ENCODE results near the gene EDARADD.
"Not testable (repeated sequence)": the region's sequence is repeated elsewhere in the genome, so short reads cannot be mapped to it uniquely, and the experiment has no call there.

Gene EDARADD

DNA sequence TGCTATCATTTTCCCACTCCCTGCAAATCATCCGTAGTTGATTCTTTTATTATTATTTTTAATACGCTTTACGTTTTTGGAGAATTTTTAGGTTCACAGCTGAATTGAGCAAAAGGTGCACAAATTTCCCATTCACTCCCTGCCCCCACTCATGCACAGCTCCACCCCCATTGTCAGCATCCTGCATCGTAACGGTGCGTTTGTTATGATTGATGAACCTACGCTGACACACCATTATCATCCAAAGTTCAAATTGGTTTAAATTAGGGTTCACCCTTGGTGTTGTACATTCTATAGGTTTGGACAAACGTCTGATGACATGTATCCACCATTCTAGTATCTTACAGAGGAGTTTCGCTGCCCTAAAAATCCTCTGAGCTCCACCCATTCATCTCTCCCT, 44.5 kb downstream of the EDARADD start:
- no peak for DNase-seq (ENCODE audit: low spot score)

DNA sequence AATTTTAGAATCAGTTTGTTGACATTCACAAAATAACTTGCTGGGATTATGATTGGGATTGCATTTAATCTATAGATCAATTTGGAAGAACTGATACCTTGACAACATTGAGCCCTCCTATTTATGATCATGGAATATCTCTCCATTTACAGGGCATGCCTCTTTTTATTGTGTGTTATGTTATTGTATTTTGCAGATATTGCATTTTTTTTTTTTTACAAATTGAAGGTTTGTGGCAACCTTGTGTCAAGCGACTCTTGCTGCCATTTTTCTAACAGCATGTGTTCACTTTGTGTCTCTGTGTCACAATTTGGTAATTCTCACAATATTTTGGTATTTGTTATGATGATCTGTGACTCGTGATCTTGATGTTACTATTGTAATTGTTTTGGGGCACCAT, 46.3 kb downstream of the EDARADD start:
- no peak for DNase-seq (ENCODE audit: low spot score)

DNA sequence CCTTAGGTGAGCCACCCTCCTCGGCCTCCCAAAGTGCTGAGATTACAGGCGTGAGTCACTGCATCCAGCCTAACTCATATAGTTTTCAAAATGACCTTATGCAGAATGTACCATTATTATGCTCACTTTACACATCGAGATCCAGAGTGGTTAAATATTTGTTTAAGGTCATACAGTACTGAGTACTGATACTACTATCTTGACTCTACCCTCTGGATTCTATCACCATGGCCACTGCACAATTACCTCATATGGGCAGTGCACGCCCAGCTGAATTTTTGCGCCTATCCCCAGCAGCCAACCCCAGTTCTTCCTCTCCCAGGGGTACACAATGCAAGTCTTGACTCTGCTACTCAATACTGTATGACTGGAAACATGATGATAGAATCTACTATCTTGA, 56.7 kb downstream of the EDARADD start:
- no peak for DNase-seq (ENCODE audit: low spot score)

DNA sequence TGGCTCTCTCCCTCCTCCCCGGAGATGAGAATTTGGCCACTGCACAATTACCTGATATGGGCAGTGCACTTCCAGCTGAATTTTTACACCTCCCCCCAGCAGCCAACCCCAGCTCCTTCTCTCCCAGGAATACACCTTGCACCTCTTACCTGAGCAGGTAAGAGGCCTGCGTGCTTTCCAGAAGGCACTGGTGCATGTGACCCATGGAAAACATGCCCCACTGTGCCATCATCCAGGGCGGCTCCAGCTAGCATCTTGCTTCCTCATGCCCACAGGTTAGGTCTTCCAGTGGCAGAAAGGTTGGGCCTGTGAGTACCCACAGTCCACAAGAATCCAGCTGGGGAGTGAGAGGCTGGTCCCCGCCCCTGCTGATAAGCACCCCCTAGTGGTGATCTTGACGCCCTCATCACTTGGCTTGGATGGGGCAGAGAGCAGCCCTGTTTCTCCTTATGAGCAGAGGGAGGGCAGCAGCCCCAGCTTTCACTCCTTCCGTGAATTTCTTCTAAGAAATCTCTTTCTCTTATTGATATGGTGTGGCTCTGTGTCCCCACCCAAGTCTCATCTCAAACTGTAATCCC, 57.8 kb downstream of the EDARADD start:
- peak; percentile 35 for DNase-seq (ENCODE audit: low spot score)

DNA sequence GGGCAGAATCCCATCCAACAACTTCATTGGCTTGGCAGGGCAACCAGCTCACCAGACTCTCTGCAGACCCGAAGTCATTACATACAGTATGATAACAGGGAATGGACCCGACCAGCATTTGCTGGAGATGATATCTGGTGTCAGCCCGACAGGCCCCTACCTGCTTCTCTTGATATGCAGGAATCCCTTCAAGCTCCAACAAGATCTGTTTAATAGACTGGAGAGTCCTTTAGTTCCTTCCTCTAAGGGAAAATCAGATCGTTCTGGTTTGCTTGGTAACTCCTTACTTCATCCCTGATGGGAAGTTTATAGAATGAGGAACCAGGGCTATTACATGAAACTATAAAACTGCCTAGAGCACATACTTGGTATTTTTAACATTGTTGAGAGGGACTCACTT, 61.2 kb downstream of the EDARADD start:
- DNase-seq (ENCODE audit: low spot score), result no peak

DNA sequence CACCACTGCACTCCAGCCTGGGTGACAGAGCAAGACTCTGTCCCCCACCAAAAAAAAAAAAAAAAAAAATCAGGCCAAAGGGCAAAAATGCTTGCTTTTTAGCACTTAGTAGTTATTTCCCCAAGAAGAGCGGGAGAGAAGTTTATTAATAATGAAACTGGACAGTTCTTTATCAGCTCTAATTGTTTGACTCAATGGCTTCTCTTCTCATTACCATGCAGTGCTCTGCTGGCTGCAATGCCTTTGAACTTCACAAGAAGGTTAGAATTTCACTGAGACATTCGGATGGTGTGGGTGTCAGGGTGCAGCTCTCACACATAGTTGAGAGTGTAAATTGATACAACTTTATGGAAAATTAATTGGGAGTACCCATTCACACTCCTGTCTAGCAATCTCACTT, 63.7 kb downstream of the EDARADD start:
- DNase-seq (ENCODE audit: low spot score), result no peak

DNA sequence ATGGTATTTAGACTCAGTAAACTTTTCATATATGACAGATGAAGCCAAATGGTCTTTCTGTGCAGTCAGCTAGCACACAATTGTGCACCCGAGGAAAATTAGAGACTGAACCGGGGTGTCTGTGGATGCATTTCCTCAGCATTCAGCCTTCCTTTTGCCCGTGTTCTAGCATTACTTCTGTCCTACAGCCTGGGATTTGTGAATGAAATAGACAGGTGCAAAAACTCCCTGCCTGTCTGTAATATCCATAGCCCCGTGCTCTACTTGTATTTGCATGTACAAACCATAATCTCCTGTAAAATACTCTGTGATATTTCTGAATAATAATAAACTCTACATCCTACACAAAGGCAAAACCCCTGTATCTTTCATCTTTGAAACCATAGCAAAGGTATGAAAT, 64.9 kb downstream of the EDARADD start:
- no peak for DNase-seq (ENCODE audit: low spot score)

DNA sequence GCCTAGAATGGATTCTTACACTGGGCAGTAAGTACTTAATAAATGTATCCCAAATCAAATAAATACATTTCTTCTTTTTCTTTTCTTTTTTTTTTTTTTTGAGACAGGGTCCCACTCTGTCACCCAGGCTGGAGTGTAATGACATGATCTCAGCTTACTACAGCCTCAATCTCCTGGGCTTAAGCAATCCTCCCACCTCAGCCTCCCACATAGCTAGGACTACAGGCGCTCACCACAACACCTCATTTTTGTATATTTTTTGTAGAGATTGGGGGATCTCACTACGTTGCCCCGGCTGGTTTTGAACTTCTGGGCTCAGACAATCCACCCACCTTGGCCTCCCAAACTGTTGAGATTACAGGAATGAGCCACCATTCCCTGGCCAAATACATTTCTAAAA, 66.0 kb downstream of the EDARADD start:
- no peak for DNase-seq (ENCODE audit: low spot score)

DNA sequence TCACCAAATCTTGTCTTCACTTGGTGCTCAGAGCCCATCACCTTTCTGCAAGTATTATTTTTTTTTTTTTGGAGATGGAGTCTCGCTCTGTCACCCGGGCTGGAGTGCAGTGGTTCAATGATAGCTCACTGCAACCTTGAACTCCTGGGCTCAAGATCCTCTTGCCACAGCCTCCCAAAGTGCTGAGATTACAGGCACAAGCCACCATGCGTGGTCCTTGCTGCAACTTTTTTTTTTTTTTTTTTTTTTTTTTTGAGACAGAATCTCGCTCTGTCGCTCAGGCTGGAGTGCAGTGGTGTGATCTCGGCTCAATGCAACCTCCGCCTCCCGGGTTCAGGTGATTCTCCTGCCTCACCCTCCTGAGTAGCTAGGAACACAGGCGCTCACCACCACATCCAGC, 70.1 kb downstream of the EDARADD start:
- not testable (repeated sequence) for DNase-seq (ENCODE audit: low spot score)

DNA sequence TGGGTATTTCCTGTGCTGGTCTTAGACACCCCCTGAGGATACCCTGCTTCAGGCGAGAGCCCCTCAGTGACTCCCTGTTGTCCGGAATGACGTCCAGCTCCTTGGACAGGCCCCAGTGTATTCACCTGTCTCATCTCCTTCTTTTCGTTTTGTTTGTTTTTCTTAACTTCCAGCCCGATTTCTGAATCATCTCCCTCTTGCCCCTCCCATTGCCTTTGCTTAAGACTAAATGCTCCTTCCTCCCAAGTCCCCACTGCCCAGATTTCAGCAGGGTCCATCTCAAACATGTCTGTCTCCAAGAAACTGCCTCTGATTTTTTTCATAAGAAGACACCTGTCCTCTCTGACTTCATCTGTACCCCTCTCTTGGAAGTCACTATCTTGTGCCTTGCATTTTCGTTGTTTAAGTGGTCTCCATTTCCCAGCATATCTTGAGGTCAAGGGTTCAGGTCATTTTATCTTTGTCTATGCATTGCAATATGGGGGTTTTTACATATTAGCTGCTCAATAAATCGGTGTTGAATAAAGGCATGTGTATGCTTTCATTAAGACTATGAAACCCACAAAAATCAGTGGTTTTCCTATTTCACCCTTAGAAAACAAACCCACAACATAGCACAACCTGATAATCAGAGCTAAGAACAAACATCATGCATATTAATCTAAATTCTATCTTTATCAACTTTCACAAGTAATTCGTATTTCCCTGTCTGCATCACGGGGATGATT, 71.3 kb downstream of the EDARADD start:
- no peak for DNase-seq (ENCODE audit: low spot score)

DNA sequence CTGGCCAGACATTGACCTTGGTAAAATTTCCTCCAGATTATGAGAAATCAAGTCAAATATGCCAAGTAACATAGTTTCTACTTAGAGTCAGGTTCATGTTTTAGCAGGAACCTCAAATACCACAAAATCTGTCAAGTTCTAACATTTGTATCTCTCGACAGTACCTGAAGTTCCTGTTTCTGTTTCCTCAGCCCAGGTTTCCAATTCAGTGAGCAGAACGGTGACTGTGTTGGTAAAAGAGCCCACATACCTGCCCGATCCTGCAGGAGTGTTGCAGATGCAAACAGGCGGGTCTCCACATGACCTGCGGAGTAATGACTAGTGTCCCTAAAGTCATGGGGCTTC, 71.8 kb downstream of the EDARADD start:
- DNase-seq (ENCODE audit: low spot score), result no peak

DNA sequence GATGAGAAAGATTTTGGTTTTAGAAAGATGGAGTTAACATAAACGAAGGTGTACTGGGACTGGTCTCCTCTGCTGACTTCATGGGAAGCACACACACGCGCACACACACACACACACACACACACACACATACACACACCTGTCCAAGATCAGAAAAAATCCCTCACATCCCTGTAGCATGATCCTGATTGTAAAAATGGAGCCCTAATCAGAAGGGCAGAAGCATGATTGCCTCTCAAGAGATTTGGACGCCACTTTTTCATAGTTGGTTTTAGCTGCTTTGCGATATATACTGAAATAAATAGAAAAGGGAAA, 73.2 kb downstream of the EDARADD start:
- no peak for DNase-seq (ENCODE audit: low spot score)

DNA sequence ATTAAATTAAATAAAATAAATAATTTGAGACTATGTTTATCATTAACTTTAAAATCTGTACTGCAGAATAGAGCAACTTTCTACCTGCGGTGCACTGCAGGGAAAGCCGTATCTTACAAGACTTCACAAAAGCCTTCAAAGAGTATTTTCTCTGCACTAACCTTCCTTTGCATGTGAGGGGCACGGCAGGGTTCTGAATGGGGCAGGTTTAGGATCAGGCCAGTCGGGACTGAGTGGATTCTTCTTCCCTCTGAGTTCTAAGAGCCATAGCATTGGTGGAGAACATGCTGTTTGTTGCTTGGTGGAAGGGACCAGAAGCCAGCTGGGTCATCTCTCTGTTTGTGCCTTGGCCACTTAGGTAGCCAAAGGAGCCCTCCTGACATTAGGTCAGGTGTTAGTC, 74.5 kb downstream of the EDARADD start:
- DNase-seq (ENCODE audit: low spot score), result no peak

DNA sequence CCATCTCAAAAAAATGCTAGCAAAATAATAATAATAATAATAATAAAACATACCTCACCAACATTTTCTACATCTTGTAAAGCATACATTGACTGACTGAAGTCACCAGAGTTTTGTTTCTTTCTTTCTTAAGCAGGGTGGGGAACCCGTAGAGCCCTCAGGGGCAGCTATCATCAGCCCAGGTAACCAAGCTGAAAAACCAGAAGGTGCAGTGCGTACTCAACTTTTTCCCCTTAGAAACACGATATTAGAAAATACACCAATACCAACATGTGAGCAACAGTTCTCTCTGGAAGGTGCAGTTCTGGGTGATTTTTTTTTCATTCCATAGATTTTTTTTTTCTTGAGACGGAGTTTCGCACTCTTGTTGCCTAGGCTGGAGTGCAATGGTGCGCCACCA, 75.4 kb downstream of the EDARADD start:
- no peak for DNase-seq (ENCODE audit: low spot score)

DNA sequence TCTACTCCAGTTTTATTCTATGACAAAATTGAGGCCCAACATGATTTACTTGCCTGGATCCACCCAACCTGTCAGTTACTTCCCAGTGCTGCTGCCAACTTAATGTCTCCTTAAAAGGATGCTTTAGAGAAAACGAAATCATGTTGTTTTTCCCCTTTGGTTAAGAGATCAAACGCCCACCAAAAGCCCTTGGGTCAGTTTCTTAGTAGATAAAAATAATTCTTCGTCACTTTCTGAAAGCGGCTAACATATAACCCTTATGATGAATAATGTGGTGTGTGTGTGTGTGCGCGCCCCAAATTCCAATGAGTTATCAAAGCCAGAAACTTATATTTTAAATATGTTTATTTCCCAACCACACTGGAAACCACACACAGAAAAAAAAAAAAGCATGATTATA, 77.0 kb downstream of the EDARADD start:
- no peak for DNase-seq (ENCODE audit: low spot score)

DNA sequence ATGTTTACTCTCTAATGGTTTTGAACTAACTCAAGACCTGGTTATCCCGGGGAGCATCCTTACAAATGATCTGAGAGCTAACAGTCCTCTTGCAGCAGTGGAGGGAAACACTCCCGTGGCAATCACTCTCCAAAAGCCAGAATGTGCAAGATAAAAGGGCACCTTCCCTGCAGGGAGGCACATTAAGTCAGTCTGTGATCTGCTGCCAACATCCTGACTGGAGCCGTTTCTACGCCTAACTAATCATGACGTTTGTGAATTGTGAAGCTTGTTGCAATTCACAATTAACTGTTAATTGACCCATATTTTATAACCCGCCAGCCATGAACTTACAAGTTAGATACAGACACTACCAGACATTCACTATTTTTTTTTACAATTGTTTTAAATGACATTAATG, 77.6 kb downstream of the EDARADD start:
- DNase-seq (ENCODE audit: low spot score), result no peak

DNA sequence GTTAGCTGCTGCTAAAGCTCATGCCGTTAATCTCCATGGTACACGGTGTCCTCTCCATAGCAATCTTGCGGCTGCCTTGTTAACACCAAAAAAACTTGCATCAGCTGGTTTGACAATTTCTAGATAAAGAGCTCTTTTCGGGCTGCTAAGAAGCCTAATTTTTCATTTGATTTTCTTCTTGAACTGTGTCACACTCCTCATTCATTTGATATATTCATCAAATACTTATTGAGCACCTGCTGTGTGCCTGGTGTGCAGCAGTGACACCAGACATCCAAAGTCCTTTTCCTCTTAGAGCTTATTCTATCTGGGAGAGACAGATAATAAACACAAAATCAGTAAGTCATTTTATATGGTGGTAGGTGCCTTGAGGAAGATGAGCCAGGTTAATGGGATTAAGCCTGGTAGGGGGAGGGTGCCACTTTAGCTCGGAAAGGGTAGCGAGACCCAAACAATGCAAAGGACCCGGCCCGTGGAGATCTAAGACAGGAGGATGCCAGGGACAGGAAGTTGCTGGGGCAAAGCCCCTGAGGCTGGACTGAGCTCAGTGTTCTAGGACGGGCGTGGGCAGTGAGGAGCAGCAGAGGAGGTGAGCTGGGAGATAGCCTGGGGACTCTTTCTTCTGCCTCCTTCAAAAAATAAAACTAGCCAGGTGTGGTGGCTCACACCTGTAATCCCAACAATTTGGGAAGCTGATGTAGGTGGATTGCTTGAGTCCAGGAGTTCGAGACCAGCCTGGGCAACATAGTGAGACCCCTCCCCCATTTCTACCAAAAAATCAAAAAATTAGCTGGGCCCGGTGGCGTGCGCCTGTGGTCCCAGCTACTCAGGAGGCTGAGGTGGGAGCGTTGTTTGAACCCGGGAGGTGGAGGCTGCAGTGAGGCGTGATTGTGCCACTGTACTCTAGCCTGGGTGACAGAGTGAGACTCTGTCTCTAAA, 79.0 kb downstream of the EDARADD start:
- no peak for DNase-seq (ENCODE audit: low spot score)

DNA sequence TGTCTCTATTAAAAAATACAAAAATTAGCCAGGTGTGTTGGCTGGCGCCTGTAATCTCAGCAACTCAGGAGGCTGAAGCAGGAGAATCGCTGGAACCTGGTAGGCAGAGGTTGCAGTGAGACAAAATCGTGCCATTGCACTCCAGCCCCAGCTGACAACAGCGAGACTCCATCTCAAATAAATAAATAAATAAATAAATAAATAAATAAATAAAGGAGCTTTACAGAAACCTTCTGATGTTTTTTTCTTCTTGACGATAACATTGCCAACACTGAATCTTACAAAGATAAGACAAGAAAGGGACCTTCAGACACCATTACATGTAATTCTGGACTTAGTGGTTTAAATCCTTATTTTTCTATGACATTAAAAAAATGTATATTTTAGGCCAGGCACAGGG, 81.9 kb downstream of the EDARADD start:
- no peak for DNase-seq (ENCODE audit: low spot score)

DNA sequence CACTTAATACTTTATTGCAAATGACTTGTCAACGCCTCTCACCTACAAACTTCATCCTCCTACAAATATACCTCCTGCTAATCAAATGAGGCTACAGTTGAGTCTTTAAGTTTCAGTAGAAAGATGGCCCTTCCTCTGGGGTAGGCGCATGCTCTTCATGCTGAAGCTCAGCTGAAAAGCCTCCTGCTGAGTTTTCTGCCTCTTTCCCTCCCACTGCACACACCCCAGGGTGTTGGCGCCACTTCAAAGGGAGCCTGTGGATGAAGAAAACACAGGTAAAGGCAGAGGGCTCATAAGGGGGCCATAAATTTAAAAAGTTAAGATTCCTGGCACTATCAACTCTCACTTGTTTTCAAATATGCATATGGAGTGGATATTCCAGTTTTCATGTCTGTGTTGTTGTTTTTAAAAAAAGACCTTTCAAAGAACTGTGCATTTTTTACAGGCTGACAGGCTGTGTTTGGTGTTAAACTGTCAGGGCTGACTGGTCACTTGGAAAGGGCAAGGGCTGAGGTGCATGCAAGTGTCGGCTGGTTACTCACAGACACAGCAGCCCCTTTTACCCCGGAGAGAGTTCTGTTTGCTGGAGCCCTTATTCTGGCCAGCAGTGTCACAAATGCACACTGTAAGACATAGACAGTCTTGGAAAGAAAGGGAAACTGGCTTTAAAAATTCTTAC, 86.8 kb downstream of the EDARADD start:
- DNase-seq (ENCODE audit: low spot score), result no peak

DNA sequence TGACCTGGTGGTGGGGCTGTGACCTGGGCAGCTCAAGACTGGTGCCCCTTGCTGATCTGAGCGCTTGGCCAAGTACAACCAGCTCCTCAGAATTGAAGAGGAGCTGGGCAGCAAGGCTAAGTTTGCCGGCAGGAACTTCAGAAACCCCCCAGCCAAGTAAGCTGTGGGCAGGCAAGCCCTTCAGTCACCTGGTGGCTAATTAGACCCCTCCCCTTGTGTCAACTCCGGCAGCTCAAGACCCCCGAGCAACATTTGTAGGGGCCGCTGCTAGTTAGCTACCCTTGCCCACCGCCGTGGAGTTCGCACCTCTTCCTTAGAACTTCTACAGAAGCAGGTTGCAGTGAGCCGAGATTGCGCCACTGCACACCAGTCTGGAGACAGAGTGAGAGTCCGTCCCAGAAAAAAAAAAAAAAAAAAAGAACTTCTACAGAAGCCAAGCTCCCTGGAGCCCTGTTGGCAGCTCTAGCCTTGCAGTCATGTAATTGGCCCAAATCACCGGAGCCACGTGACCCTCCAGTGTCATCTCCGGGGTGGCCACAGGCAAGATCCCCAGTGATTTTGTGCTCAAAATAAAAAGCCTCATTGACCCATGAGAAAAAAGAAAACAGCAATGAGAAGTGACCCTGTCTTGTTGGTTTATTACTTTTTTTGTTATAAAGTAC, 90.4 kb downstream of the EDARADD start:
- no peak for DNase-seq (ENCODE audit: low spot score)

DNA sequence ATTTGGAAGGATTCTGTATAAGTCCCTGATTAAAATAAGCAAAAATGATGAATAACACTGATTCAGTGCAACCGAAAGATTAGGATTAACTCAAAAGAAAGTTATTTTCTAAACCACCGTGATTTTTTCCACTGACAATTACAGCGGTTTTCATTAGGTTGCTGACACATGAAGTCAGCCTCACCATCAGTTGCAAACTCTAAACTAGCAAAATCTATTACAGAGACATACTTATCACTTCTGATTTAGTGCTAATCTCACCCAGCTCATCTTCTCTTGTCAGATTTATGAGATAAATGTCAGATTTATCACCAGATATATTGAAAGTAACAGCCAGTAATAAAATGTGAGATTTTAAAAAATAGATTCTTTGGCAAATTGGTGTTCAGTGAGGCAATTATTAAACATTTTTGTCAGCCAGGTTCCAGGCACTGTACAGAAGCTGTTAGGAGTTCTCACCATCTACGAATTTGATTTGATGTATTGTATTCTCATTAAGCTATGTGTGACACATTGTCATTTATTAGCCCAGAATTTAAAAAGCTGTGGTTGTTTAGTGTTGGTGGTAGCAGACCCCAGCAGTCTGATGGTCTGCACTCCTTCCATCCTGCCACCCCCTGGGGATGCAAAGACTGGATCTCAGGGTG, 92.4 kb downstream of the EDARADD start:
- DNase-seq (ENCODE audit: low spot score), result no peak

DNA sequence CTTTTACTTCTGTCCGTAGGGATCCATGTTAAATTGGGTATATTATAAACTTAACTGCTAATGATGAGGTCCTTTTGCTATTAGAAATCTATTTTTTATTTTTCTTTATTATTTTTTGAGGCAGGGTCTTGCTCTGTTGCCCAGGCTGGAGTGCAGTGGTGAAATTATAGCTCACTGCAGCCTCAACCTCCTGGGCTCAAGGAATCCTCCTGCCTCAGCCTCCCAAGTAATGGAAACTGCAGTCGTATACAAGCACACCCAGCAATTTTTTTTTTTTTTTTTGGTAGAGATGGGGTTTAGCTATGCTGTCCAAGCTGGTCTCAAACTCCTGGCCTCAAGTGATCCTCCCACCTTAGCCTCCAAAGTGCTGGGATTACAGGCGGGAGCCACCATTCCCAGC, 95.1 kb downstream of the EDARADD start:
- not testable (repeated sequence) for DNase-seq (ENCODE audit: low spot score)
